ENCODE results near the gene ZNF229.
"Not testable (repeated sequence)": the region's sequence is repeated elsewhere in the genome, so short reads cannot be mapped to it uniquely, and the experiment has no call there.

Gene ZNF229

GRCh38 chr19:44447916-44448674 is at the start of gene ZNF229:
Gene ZNF229, minus strand, starts transcription at chr19:44448472. Its CDS starts 5,625 bp downstream, at chr19:44442847.
- TF ChIP-seq, protein P1, sequence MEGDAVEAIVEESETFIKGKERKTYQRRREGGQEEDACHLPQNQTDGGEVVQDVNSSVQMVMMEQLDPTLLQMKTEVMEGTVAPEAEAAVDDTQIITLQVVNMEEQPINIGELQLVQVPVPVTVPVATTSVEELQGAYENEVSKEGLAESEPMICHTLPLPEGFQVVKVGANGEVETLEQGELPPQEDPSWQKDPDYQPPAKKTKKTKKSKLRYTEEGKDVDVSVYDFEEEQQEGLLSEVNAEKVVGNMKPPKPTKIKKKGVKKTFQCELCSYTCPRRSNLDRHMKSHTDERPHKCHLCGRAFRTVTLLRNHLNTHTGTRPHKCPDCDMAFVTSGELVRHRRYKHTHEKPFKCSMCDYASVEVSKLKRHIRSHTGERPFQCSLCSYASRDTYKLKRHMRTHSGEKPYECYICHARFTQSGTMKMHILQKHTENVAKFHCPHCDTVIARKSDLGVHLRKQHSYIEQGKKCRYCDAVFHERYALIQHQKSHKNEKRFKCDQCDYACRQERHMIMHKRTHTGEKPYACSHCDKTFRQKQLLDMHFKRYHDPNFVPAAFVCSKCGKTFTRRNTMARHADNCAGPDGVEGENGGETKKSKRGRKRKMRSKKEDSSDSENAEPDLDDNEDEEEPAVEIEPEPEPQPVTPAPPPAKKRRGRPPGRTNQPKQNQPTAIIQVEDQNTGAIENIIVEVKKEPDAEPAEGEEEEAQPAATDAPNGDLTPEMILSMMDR (IDR thresholded peaks at IDR 0.05; ENCODE audit: borderline replicate concordance, insufficient read depth, low read depth, low read length), result no peak
- H3K4me3 ChIP-seq (ENCODE audit: low read depth, low read length), result no peak within 1 kb of the TSS

DNA sequence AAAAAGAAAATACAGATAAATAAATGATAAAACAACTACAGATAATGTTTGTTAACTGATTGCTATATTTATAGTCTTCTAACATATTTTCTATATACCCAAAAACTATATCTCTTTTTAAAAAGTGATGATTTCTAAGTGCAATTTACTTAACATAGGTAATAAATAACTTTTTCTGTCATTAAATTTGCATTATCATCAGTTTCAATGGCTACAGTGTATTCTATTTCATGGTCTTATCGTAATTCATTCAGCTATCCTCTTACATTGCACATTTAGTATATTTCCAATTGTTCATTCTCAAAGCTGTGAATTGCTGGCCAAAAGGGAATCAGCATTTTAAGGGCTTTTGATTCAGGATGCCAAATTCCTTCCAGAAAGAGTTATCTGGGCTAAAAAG is 48.4 kb upstream of the ZNF229 start:
- TF ChIP-seq, protein P1 (IDR thresholded peaks at IDR 0.05; ENCODE audit: borderline replicate concordance, insufficient read depth, low read depth, low read length), result no peak
- no peak overlapping the region for H3K4me3 ChIP-seq (ENCODE audit: low read depth, low read length)

GRCh38 chr19:44476559-44477408 is 28.5 kb upstream of the ZNF229 start:
- no peak overlapping the region for H3K4me3 ChIP-seq (ENCODE audit: low read depth, low read length)
- TF ChIP-seq, protein P1 (IDR thresholded peaks at IDR 0.05; ENCODE audit: borderline replicate concordance, insufficient read depth, low read depth, low read length), result no peak

GRCh38 chr19:44468730-44469129 is 20.5 kb upstream of the ZNF229 start:
- H3K4me3 ChIP-seq (ENCODE audit: low read depth, low read length), result not testable (repeated sequence)

GRCh38 chr19:44462600-44463286 is 14.5 kb upstream of the ZNF229 start:
- not testable (repeated sequence) for H3K4me3 ChIP-seq (ENCODE audit: low read depth, low read length)

GRCh38 chr19:44456016-44456415 is 7.7 kb upstream of the ZNF229 start:
- not testable (repeated sequence) for H3K4me3 ChIP-seq (ENCODE audit: low read depth, low read length)

- TF ChIP-seq, protein P1 (IDR thresholded peaks at IDR 0.05; ENCODE audit: borderline replicate concordance, insufficient read depth, low read depth, low read length), result no peak
- no peak overlapping the region for H3K4me3 ChIP-seq (ENCODE audit: low read depth, low read length)
Measured at GRCh38 chr19:44455100-44455499, 6.8 kb upstream of the ZNF229 start.

DNA sequence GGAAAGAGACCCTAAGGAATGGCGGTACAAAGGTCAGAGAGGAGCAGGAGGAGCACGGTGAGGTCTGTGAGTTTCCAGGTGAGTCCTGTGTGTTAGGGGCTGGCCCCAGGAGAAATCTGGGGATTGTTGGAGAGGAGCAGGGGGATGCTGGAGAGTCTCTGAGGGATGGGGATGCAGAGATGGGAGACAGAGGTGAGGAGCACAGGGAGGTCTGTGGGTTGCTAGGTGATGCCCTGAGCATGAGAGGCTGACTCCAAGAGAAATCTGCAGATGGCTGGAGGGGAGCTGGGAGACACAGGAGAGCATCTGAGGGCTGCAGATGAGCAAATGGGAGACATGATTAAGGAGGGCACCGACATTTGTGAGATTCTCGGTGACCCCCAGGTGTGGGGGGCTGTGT is 4.1 kb upstream of the ZNF229 start:
- TF ChIP-seq, protein P1 (IDR thresholded peaks at IDR 0.05; ENCODE audit: borderline replicate concordance, insufficient read depth, low read depth, low read length), result no peak
- no peak overlapping the region for H3K4me3 ChIP-seq (ENCODE audit: low read depth, low read length)
